H1 (cell line): ENCODE measurements around the gene IKBIP. TPM values are rescaled to one million over a fixed set of nuclear protein-coding genes. Genes with fewer than 3 reads are reported as not detected.

Experiments
- CTCF ChIA-PET: fragments of 300-600 bp; sonication (Branson Sonifier 250); formaldehyde crosslinking; loops from one replicate; lab custom pipeline; 2021; ENCODE audit not compliant: partially characterized antibody; lab: Charles Lee
- POLR2A ChIA-PET: fragments of 300-600 bp; sonication (Branson Sonifier 250); formaldehyde crosslinking; loops from one replicate; lab custom pipeline; 2021; ENCODE audit warnings: inconsistent platforms; ENCODE audit not compliant: partially characterized antibody; lab: Charles Lee
- DNase-seq, 2 experiments: peaks; one replicate each; pipeline versions ENCODE4 v3.0.0 to v3.0.0-alpha.2; 2010 to 2022; ENCODE audit warnings: low spot score in 2 of 2, low read depth in 1 of 2, mixed read lengths in 1 of 2
- FAIRE-seq: peaks from 2 replicates; lab custom pipeline; 2011; peaks lifted over from hg19 to GRCh38; lab: Jason Lieb, UNC
- H2AFZ ChIP-seq: 2 replicates; pipeline ENCODE4 v1.8.1; 2012; ENCODE audit warnings: low read length, inconsistent platforms
- H2AK5ac ChIP-seq: 2 replicates; pipeline ENCODE4 v1.6.1; 2013; ENCODE audit warnings: low read depth, low read length
- H2BK120ac ChIP-seq: replicated peaks from 2 replicates; pipeline ENCODE3; 2013; ENCODE audit warnings: low read depth, low read length, inconsistent platforms
- H2BK12ac ChIP-seq: 2 replicates; pipeline ENCODE4 v1.6.1; 2013; ENCODE audit warnings: low read depth, low read length
- H2BK15ac ChIP-seq: 2 replicates; pipeline ENCODE4 v1.6.1; 2013; ENCODE audit warnings: low read length
- H2BK20ac ChIP-seq: 2 replicates; pipeline ENCODE4 v1.6.1; 2013; ENCODE audit warnings: low read length
- H2BK5ac ChIP-seq: 2 replicates; pipeline ENCODE4 v1.6.1; 2013; ENCODE audit warnings: low read depth, low read length
- H3K14ac ChIP-seq: 2 replicates; pipeline ENCODE4 v1.6.1; 2013; ENCODE audit warnings: inconsistent platforms; ENCODE audit not compliant: insufficient read length
- H3K18ac ChIP-seq: 2 replicates; pipeline ENCODE4 v1.6.1; 2013; ENCODE audit warnings: low read length; ENCODE audit errors: extremely low read depth
- H3K23ac ChIP-seq: 2 replicates; pipeline ENCODE4 v1.6.1; 2013; ENCODE audit warnings: inconsistent platforms; ENCODE audit not compliant: insufficient read length
- H3K23me2 ChIP-seq: 2 replicates; pipeline ENCODE4 v1.6.1; 2013; ENCODE audit warnings: low read depth, low read length
- H3K27ac ChIP-seq: 2 replicates; pipeline ENCODE4 v1.6.1; 2011; ENCODE audit warnings: low read depth, low read length, inconsistent platforms
- H3K27me3 ChIP-seq, 4 experiments: replicated peaks in 1 of 4; 1 replicate in 1 of 4; 2 replicates in 3 of 4; pipeline versions ENCODE4 v1.6.1 to v1.8.1; 2011 to 2013; ENCODE audit warnings: low read length in 3 of 4, mild to moderate bottlenecking in 3 of 4, inconsistent platforms in 2 of 4, mixed read lengths in 2 of 4, moderate library complexity in 1 of 4; ENCODE audit not compliant: control insufficient read depth in 3 of 4, insufficient read depth in 3 of 4; ENCODE audit errors: extremely low read depth in 1 of 4
- H3K36me3 ChIP-seq, 4 experiments: 2 replicates each; pipeline versions ENCODE4 v1.6.1 to v1.8.1; 2011 to 2013; ENCODE audit warnings: mild to moderate bottlenecking in 4 of 4, low read length in 3 of 4, moderate library complexity in 2 of 4, control low read depth in 1 of 4, inconsistent platforms in 1 of 4; ENCODE audit not compliant: insufficient read depth in 4 of 4, control insufficient read depth in 2 of 4
- H3K4ac ChIP-seq: replicated peaks from 2 replicates; pipeline ENCODE3; 2013; ENCODE audit warnings: low read length, low read depth, mixed read lengths, inconsistent platforms; ENCODE audit not compliant: insufficient read length
- H3K4me1 ChIP-seq, 4 experiments: replicated peaks in 1 of 4; 1 replicate in 1 of 4; 2 replicates in 3 of 4; pipeline versions ENCODE4 v1.6.1 to v1.8.1; 2011 to 2013; ENCODE audit warnings: low read length in 3 of 4, inconsistent platforms in 2 of 4, mixed read lengths in 1 of 4; ENCODE audit not compliant: insufficient read depth in 4 of 4, control insufficient read depth in 3 of 4
- H3K4me2 ChIP-seq, 2 experiments: 2 replicates each; pipeline versions ENCODE4 v1.6.1 to v1.8.1; 2011 to 2013; ENCODE audit warnings: low read depth in 2 of 2, low read length in 2 of 2, control low read depth in 1 of 2, inconsistent platforms in 1 of 2, mild to moderate bottlenecking in 1 of 2; ENCODE audit not compliant: insufficient read depth in 1 of 2
- H3K4me3 ChIP-seq, 4 experiments: fragments of 200-600, 300-600 bp in 1 of 4; sonication (generic), shearing (Covaris generic), sonication (Bioruptor Twin) in 1 of 4; 2 replicates each; pipeline versions ENCODE4 v1.5.1 to v1.8.1; 2011 to 2016; ENCODE audit warnings: low read length in 4 of 4, low read depth in 3 of 4, control low read depth in 2 of 4, inconsistent platforms in 2 of 4, mild to moderate bottlenecking in 2 of 4, mixed read lengths in 1 of 4, moderate library complexity in 1 of 4; ENCODE audit not compliant: insufficient read depth in 2 of 4; ENCODE audit errors: extremely low read depth in 1 of 4
- H3K56ac ChIP-seq: replicated peaks from 2 replicates; pipeline ENCODE3; 2013; ENCODE audit warnings: low read depth, mild to moderate bottlenecking, mixed read lengths, low read length, inconsistent platforms; ENCODE audit not compliant: insufficient read length
- H3K79me1 ChIP-seq: 2 replicates; pipeline ENCODE4 v1.6.1; 2013; ENCODE audit warnings: low read depth, low read length, control low read depth
- H3K79me2 ChIP-seq, 2 experiments: 2 replicates each; pipeline versions ENCODE4 v1.6.1 to v1.8.1; 2012 to 2013; ENCODE audit warnings: low read length in 2 of 2, mild to moderate bottlenecking in 2 of 2, inconsistent platforms in 1 of 2; ENCODE audit not compliant: insufficient read depth in 2 of 2, control insufficient read depth in 1 of 2
- H3K9ac ChIP-seq, 4 experiments: replicated peaks in 1 of 4; 1 replicate in 1 of 4; 2 replicates in 3 of 4; pipeline versions ENCODE4 v1.6.1 to v1.8.1; 2011 to 2013; ENCODE audit warnings: low read depth in 3 of 4, low read length in 3 of 4, control low read depth in 2 of 4, mild to moderate bottlenecking in 2 of 4, moderate library complexity in 2 of 4, inconsistent platforms in 1 of 4; ENCODE audit errors: extremely low read depth in 1 of 4
- H3K9me3 ChIP-seq, 2 experiments: 2 replicates each; pipeline versions ENCODE4 v1.6.1 to v1.8.1; 2012 to 2013; ENCODE audit warnings: mild to moderate bottlenecking in 2 of 2, moderate library complexity in 2 of 2, control low read depth in 1 of 2, inconsistent platforms in 1 of 2, low read depth in 1 of 2, low read length in 1 of 2, mixed read lengths in 1 of 2; ENCODE audit not compliant: insufficient read depth in 2 of 2
- H4K20me1 ChIP-seq, 2 experiments: replicated peaks in 1 of 2; 2 replicates each; pipeline versions ENCODE3 to v1.8.1; 2011 to 2013; ENCODE audit warnings: inconsistent platforms in 2 of 2, low read length in 2 of 2, mild to moderate bottlenecking in 1 of 2; ENCODE audit not compliant: insufficient read depth in 2 of 2, control insufficient read depth in 1 of 2
- H4K5ac ChIP-seq: 2 replicates; pipeline ENCODE4 v1.6.1; 2013; ENCODE audit warnings: low read length, low read depth, mixed read lengths, inconsistent platforms; ENCODE audit not compliant: insufficient read length
- H4K8ac ChIP-seq: 2 replicates; pipeline ENCODE4 v1.8.0; 2013; ENCODE audit warnings: mild to moderate bottlenecking, moderate library complexity, low read length, inconsistent platforms; ENCODE audit not compliant: insufficient read depth; ENCODE audit errors: extremely low read depth
- H4K91ac ChIP-seq: replicated peaks from 2 replicates; pipeline ENCODE3; 2013; ENCODE audit warnings: low read length, mixed read lengths, inconsistent platforms; ENCODE audit not compliant: insufficient read length
- BRCA1 ChIP-seq: IDR thresholded peaks from 2 replicates; pipeline ENCODE4 v1.6.1; 2012; ENCODE audit warnings: low read depth, low read length, improper control_type of control experiment
- NANOG ChIP-seq: IDR thresholded peaks from 2 replicates; pipeline ENCODE4 v1.6.1; 2011; ENCODE audit warnings: low read length, low read depth, mild to moderate bottlenecking, inconsistent platforms; ENCODE audit not compliant: insufficient read depth, poor library complexity, severe bottlenecking
- RFX5 ChIP-seq: IDR thresholded peaks from 2 replicates; pipeline ENCODE4 v1.6.1; 2011; ENCODE audit warnings: low read depth, low read length, improper control_type of control experiment, borderline replicate concordance
- SP4 ChIP-seq: IDR thresholded peaks from 2 replicates; pipeline ENCODE4 v1.6.1; 2012; ENCODE audit warnings: low read length, inconsistent platforms
- WGBS, 2 experiments: shearing (Covaris generic) in 1 of 2; methylation state at CpG; one replicate each; pipeline versions ENCODE4 v1.1.6 to v1.1.7; 2013 to 2015; ENCODE audit warnings: low lambda C conversion rate in 2 of 2, mixed read lengths in 2 of 2, inconsistent platforms in 1 of 2, low coverage in 1 of 2, missing lambda C conversion rate in 1 of 2; ENCODE audit not compliant: insufficient replicate concordance in 2 of 2, insufficient coverage in 1 of 2, insufficient read length in 1 of 2; ENCODE audit errors: extremely low coverage in 1 of 2, missing lambda C conversion rate in 1 of 2; 5-methylcytosine and 5-hydroxymethylcytosine counted together
- polyA plus RNA-seq, 7 experiments: library from polyadenylated mRNA; depleted of rRNA in 3 of 7; stranded (reverse) in 5 of 7; unstranded in 2 of 7; fragments of >200 nt in 5 of 7; fragments of 200-250 nt in 2 of 7; gene quantifications; 1 replicate in 5 of 7; 2 replicates in 1 of 7; 4 replicates in 1 of 7; pipeline versions ENCODE4 v1.2.1 to v1.2.3, GENCODE V29; 2011 to 2013; ENCODE audit warnings: missing spikeins in 2 of 7, mixed read lengths in 2 of 7
- total RNA-seq: library from RNA; stranded (reverse); fragmentation: NEBNext Ultra II Directional; extraction: Animal tissue kit (Norgen Biotek cat#: 25700); gene quantifications from 2 replicates; pipeline ENCODE4 v1.2.1, GENCODE V29; 2021

Gene IKBIP
- total and polyA plus RNA-seq, 2 of the 8 experiments (the other 6 are each of a cell fraction or from before 2014, with no cell fraction given), result 2.7 to 12.4 TPM

DNA sequence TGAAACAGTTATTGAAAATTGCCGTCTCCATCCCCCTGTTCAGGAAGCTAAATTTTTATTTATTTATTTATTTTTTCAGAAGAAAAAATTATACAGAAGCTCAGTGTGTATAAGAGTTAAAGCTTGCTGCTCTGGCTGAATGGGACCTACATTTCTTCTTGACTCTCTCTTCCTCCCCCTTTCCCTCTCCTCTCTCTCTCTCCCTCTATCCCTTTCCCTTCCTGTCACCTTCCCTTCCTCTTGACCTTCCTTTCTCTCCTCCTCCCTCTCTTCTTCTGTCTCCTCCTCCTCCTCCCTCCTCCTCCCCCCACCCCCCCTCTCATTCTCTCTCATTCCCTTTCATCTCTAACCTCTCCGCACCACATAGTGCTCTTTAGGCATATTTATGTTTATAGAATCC, 39.6 kb upstream of the IKBIP start:
- no peak overlapping the region for H2BK12ac ChIP-seq
- H2BK20ac ChIP-seq, result no peak overlapping the region
- H3K9ac ChIP-seq, result no peak overlapping the region
- no peak overlapping the region for H3K4ac ChIP-seq
- H2BK15ac ChIP-seq, result no peak overlapping the region
- no peak overlapping the region for H3K4me3 ChIP-seq
- H3K56ac ChIP-seq, result no peak overlapping the region
- H3K23me2 ChIP-seq, result no peaks in the 10 kb centered on the region
- ChIA-PET POLR2A (no interaction called here), CTCF (interaction anchor here (0.6 to 1.2 kb wide), 5 partner anchors 117 to 471 kb away, joined by 3 read pairs; no protein-coding TSS in a partner anchor)
- H2AK5ac ChIP-seq, result no peak overlapping the region
- H3K18ac ChIP-seq, result no peak overlapping the region
- no peak overlapping the region for H3K23ac ChIP-seq
- H3K79me2 ChIP-seq, result no peaks in the 10 kb centered on the region
- H3K27ac ChIP-seq, result no peak overlapping the region
- no peak overlapping the region for H3K4me2 ChIP-seq
- H3K9me3 ChIP-seq, result no peaks in the 10 kb centered on the region
- no peak overlapping the region for H4K8ac ChIP-seq
- H3K36me3 ChIP-seq, result peaks cover 4 to 25% (median 13%) of the 10 kb centered on the region in 4 experiments; a peak in 6 of 8 replicates
- FAIRE-seq, result no peak
- H3K79me1 ChIP-seq, result no peaks in the 10 kb centered on the region
- H4K5ac ChIP-seq, result no peak overlapping the region
- no peak overlapping the region for H4K91ac ChIP-seq
- WGBS, 2 experiments, result 100% methylated on average over 1 of the region's 2 CpGs
- no peak overlapping the region for H2AFZ ChIP-seq
- no peak overlapping the region for H3K14ac ChIP-seq
- TF ChIP-seq BRCA1 (no peak), RFX5 (no peak), SP4 (no peak), NANOG (no peak)
- H2BK5ac ChIP-seq, result no peak overlapping the region
- H4K20me1 ChIP-seq, result no peaks in the 10 kb centered on the region
- H3K4me1 ChIP-seq, result no peaks in the 10 kb centered on the region
- no peak for DNase-seq
- H3K27me3 ChIP-seq, result no peaks in the 10 kb centered on the region
- no peak overlapping the region for H2BK120ac ChIP-seq
